PC-9 (cell line): ENCODE results near the gene PCDHGA4.

Experiments
- EZH2 ChIP-seq: fragments of 200-600 bp; sonication (generic); IDR thresholded peaks from 2 replicates; pipeline ENCODE4 v1.8.0; 2017; ENCODE audit warnings: antibody characterized with exemption, low read depth
- TF ChIP-seq, protein P1 (sequence below): fragments of 200-600 bp; sonication (generic); conservative IDR thresholded peaks from 2 replicates; pipeline ENCODE4 v1.6.1; 2017; ENCODE audit warnings: mixed run types, antibody characterized with exemption, mild to moderate bottlenecking, moderate library complexity

DNA sequence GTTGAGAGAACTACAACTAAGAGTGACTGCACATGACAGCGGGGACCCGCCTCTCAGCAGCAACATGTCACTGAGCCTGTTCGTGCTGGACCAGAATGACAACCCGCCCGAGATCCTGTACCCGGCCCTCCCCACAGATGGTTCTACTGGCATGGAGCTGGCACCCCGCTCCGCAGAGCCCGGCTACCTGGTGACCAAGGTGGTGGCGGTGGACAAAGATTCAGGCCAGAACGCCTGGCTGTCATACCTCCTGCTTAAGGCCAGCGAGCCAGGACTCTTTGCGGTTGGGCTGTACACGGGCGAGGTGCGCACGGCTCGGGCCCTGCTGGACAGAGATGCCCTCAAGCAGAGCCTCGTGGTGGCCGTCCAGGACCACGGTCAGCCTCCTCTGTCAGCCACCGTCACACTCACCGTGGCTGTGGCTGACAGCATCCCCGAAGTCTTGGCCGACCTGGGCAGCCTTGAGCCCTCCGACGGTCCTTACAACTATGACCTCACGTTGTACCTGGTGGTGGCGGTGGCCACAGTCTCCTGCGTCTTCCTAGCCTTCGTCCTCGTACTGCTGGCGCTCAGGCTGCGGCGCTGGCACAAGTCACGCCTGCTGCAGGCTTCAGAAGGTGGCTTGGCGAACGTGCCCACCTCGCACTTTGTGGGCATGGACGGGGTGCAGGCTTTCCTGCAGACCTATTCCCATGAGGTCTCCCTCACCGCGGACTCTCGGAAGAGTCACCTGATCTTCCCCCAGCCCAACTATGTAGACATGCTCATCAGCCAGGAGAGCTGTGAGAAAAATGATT lies 29.8 kb downstream of the PCDHGA4 start:
- TF ChIP-seq, protein P1, sequence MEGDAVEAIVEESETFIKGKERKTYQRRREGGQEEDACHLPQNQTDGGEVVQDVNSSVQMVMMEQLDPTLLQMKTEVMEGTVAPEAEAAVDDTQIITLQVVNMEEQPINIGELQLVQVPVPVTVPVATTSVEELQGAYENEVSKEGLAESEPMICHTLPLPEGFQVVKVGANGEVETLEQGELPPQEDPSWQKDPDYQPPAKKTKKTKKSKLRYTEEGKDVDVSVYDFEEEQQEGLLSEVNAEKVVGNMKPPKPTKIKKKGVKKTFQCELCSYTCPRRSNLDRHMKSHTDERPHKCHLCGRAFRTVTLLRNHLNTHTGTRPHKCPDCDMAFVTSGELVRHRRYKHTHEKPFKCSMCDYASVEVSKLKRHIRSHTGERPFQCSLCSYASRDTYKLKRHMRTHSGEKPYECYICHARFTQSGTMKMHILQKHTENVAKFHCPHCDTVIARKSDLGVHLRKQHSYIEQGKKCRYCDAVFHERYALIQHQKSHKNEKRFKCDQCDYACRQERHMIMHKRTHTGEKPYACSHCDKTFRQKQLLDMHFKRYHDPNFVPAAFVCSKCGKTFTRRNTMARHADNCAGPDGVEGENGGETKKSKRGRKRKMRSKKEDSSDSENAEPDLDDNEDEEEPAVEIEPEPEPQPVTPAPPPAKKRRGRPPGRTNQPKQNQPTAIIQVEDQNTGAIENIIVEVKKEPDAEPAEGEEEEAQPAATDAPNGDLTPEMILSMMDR, result no peak
- no peak for TF ChIP-seq EZH2
